ENCODE measurements around the gene KLHL18.
"Not testable (repeated sequence)": the region's sequence is repeated elsewhere in the genome, so short reads cannot be mapped to it uniquely, and the experiment has no call there.

KLHL18 gene

GRCh38 chr3:47366833-47367232, 84.1 kb downstream of the KLHL18 start:
- H3K36me3 ChIP-seq (ENCODE audit: control insufficient read depth, insufficient read depth, low read length), result no peaks in the 10 kb centered on the region
- no peak overlapping the region for H3K27ac ChIP-seq (ENCODE audit: low read depth, low read length)
- H3K9me3 ChIP-seq (ENCODE audit: control insufficient read depth, insufficient read depth, low read depth, low read length), result no peaks in the 10 kb centered on the region
- H3K4me1 ChIP-seq (ENCODE audit: control insufficient read depth, insufficient read depth, low read length), result peaks cover 5% of the 10 kb centered on the region; the same call in 1 of the 2 replicates
- no peak overlapping the region for H3K4me3 ChIP-seq (ENCODE audit: low read depth, low read length)
- H3K9ac ChIP-seq (ENCODE audit: low read length), result no peak overlapping the region
- no peaks in the 10 kb centered on the region for H3K27me3 ChIP-seq (ENCODE audit: control insufficient read depth, insufficient read depth, low read length)

- H3K27me3 ChIP-seq (ENCODE audit: control insufficient read depth, insufficient read depth, low read length), result no peaks in the 10 kb centered on the region
- no peaks in the 10 kb centered on the region for H3K9me3 ChIP-seq (ENCODE audit: control insufficient read depth, insufficient read depth, low read depth, low read length)
- no peak overlapping the region for H3K4me3 ChIP-seq (ENCODE audit: low read depth, low read length)
- no peaks in the 10 kb centered on the region for H3K36me3 ChIP-seq (ENCODE audit: control insufficient read depth, insufficient read depth, low read length)
- peaks cover 5% of the 10 kb centered on the region; the same call in 1 of the 2 replicates for H3K4me1 ChIP-seq (ENCODE audit: control insufficient read depth, insufficient read depth, low read length)
- no peak overlapping the region for H3K27ac ChIP-seq (ENCODE audit: low read depth, low read length)
- no peak overlapping the region for H3K9ac ChIP-seq (ENCODE audit: low read length)
Measured at GRCh38 chr3:47367631-47368030, 84.9 kb downstream of the KLHL18 start.

GRCh38 chr3:47370020-47370419, 87.3 kb downstream of the KLHL18 start:
- not testable (repeated sequence) for H3K27me3 ChIP-seq (ENCODE audit: control insufficient read depth, insufficient read depth, low read length); H3K4me3 ChIP-seq (ENCODE audit: low read depth, low read length); H3K9me3 ChIP-seq (ENCODE audit: control insufficient read depth, insufficient read depth, low read depth, low read length); H3K27ac ChIP-seq (ENCODE audit: low read depth, low read length); H3K4me1 ChIP-seq (ENCODE audit: control insufficient read depth, insufficient read depth, low read length); H3K9ac ChIP-seq (ENCODE audit: low read length); H3K36me3 ChIP-seq (ENCODE audit: control insufficient read depth, insufficient read depth, low read length)

GRCh38 chr3:47370887-47371697, 88.3 kb downstream of the KLHL18 start:
- Histone ChIP-seq H3K9ac (ENCODE audit: low read length) (peak overlapping the region; percentile 34), H3K27me3 (ENCODE audit: control insufficient read depth, insufficient read depth, low read length) (no peaks in the 10 kb centered on the region), H3K4me3 (ENCODE audit: low read depth, low read length) (no peak overlapping the region), H3K27ac (ENCODE audit: low read depth, low read length) (no peak overlapping the region), H3K36me3 (ENCODE audit: control insufficient read depth, insufficient read depth, low read length) (no peaks in the 10 kb centered on the region), H3K4me1 (ENCODE audit: control insufficient read depth, insufficient read depth, low read length) (peaks cover 5% of the 10 kb centered on the region; the same call in 1 of the 2 replicates), H3K9me3 (ENCODE audit: control insufficient read depth, insufficient read depth, low read depth, low read length) (no peaks in the 10 kb centered on the region)

GRCh38 chr3:47374587-47374986, 91.8 kb downstream of the KLHL18 start:
- H3K9ac ChIP-seq (ENCODE audit: low read length), result no peak overlapping the region
- H3K36me3 ChIP-seq (ENCODE audit: control insufficient read depth, insufficient read depth, low read length), result no peaks in the 10 kb centered on the region
- no peaks in the 10 kb centered on the region for H3K27me3 ChIP-seq (ENCODE audit: control insufficient read depth, insufficient read depth, low read length)
- peaks cover 5% of the 10 kb centered on the region; the same call in 1 of the 2 replicates for H3K4me1 ChIP-seq (ENCODE audit: control insufficient read depth, insufficient read depth, low read length)
- no peaks in the 10 kb centered on the region for H3K9me3 ChIP-seq (ENCODE audit: control insufficient read depth, insufficient read depth, low read depth, low read length)
- H3K4me3 ChIP-seq (ENCODE audit: low read depth, low read length), result no peak overlapping the region
- no peak overlapping the region for H3K27ac ChIP-seq (ENCODE audit: low read depth, low read length)

- Histone ChIP-seq H3K4me3 (ENCODE audit: low read depth, low read length) (no peak overlapping the region), H3K4me1 (ENCODE audit: control insufficient read depth, insufficient read depth, low read length) (peaks cover 4% of the 10 kb centered on the region; the same call in 1 of the 2 replicates), H3K27ac (ENCODE audit: low read depth, low read length) (no peak overlapping the region), H3K36me3 (ENCODE audit: control insufficient read depth, insufficient read depth, low read length) (no peaks in the 10 kb centered on the region), H3K9ac (ENCODE audit: low read length) (no peak overlapping the region), H3K27me3 (ENCODE audit: control insufficient read depth, insufficient read depth, low read length) (no peaks in the 10 kb centered on the region), H3K9me3 (ENCODE audit: control insufficient read depth, insufficient read depth, low read depth, low read length) (no peaks in the 10 kb centered on the region)
Measured at GRCh38 chr3:47376393-47376792, 93.6 kb downstream of the KLHL18 start.

GRCh38 chr3:47377186-47377585, 94.4 kb downstream of the KLHL18 start:
- H3K27ac ChIP-seq (ENCODE audit: low read depth, low read length), result no peak overlapping the region
- H3K4me3 ChIP-seq (ENCODE audit: low read depth, low read length), result no peak overlapping the region
- H3K9ac ChIP-seq (ENCODE audit: low read length), result no peak overlapping the region

GRCh38 chr3:47378869-47379268, 96.1 kb downstream of the KLHL18 start:
- no peak overlapping the region for H3K27ac ChIP-seq (ENCODE audit: low read depth, low read length)
- H3K27me3 ChIP-seq (ENCODE audit: control insufficient read depth, insufficient read depth, low read length), result no peaks in the 10 kb centered on the region
- no peak overlapping the region for H3K9ac ChIP-seq (ENCODE audit: low read length)
- H3K4me1 ChIP-seq (ENCODE audit: control insufficient read depth, insufficient read depth, low read length), result 0 out of 2 replicates have a peak, but pooled peaks cover 5% of the 10 kb centered on the region
- no peaks in the 10 kb centered on the region for H3K36me3 ChIP-seq (ENCODE audit: control insufficient read depth, insufficient read depth, low read length)
- H3K4me3 ChIP-seq (ENCODE audit: low read depth, low read length), result no peak overlapping the region
- H3K9me3 ChIP-seq (ENCODE audit: control insufficient read depth, insufficient read depth, low read depth, low read length), result no peaks in the 10 kb centered on the region

More at GRCh38 chr3:47377186-47377585, 94.4 kb downstream of the KLHL18 start:
- Histone ChIP-seq H3K27me3 (ENCODE audit: control insufficient read depth, insufficient read depth, low read length) (no peaks in the 10 kb centered on the region), H3K4me1 (ENCODE audit: control insufficient read depth, insufficient read depth, low read length) (0 out of 2 replicates have a peak, but pooled peaks cover 5% of the 10 kb centered on the region), H3K9me3 (ENCODE audit: control insufficient read depth, insufficient read depth, low read depth, low read length) (no peaks in the 10 kb centered on the region), H3K36me3 (ENCODE audit: control insufficient read depth, insufficient read depth, low read length) (no peaks in the 10 kb centered on the region)

GRCh38 chr3:47379411-47379899, 96.7 kb downstream of the KLHL18 start:
- Histone ChIP-seq H3K27me3 (ENCODE audit: control insufficient read depth, insufficient read depth, low read length) (no peaks in the 10 kb centered on the region), H3K9ac (ENCODE audit: low read length) (peak overlapping the region; percentile 83), H3K36me3 (ENCODE audit: control insufficient read depth, insufficient read depth, low read length) (no peaks in the 10 kb centered on the region), H3K27ac (ENCODE audit: low read depth, low read length) (no peak overlapping the region), H3K4me3 (ENCODE audit: low read depth, low read length) (peak overlapping the region; percentile 93), H3K9me3 (ENCODE audit: control insufficient read depth, insufficient read depth, low read depth, low read length) (no peaks in the 10 kb centered on the region), H3K4me1 (ENCODE audit: control insufficient read depth, insufficient read depth, low read length) (0 out of 2 replicates have a peak, but pooled peaks cover 5% of the 10 kb centered on the region)

GRCh38 chr3:47380026-47380600, 97.4 kb downstream of the KLHL18 start:
- peak overlapping the region; percentile 41 for H3K27ac ChIP-seq (ENCODE audit: low read depth, low read length)
- H3K9ac ChIP-seq (ENCODE audit: low read length), result peak overlapping the region; percentile 83
- H3K27me3 ChIP-seq (ENCODE audit: control insufficient read depth, insufficient read depth, low read length), result no peaks in the 10 kb centered on the region
- no peaks in the 10 kb centered on the region for H3K36me3 ChIP-seq (ENCODE audit: control insufficient read depth, insufficient read depth, low read length)
- no peaks in the 10 kb centered on the region for H3K9me3 ChIP-seq (ENCODE audit: control insufficient read depth, insufficient read depth, low read depth, low read length)
- H3K4me3 ChIP-seq (ENCODE audit: low read depth, low read length), result peak overlapping the region; percentile 93
- 0 out of 2 replicates have a peak, but pooled peaks cover 5% of the 10 kb centered on the region for H3K4me1 ChIP-seq (ENCODE audit: control insufficient read depth, insufficient read depth, low read length)
